Astrocyte of the hippocampus (primary cell): ENCODE measurements around the gene COA5.

Source experiments
- DNase-seq: peaks from one replicate; pipeline ENCODE4 v3.0.0; 2011; ENCODE audit warnings: low read depth, low spot score

COA5 gene

DNA sequence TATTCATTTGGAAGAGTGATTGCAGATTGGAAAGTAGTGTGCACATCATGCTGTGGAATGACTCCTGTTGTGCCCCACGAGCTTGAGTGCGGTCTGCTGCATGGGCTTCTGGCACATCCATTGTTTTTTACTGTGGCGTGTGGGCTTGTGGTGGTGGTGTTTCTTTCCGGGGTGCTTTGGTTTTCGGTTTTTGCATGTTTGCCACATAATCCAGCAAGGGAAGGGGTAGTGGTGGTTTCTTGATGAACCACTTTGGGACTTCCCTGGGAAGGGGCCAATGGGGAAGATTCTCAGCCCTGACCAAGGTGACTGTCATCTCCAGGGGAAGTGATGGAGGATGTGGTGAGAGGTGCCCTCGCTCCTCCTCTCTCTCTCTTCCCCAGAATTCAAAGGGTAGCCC, 57.0 kb downstream of the COA5 start:
- no peak for DNase-seq

DNA sequence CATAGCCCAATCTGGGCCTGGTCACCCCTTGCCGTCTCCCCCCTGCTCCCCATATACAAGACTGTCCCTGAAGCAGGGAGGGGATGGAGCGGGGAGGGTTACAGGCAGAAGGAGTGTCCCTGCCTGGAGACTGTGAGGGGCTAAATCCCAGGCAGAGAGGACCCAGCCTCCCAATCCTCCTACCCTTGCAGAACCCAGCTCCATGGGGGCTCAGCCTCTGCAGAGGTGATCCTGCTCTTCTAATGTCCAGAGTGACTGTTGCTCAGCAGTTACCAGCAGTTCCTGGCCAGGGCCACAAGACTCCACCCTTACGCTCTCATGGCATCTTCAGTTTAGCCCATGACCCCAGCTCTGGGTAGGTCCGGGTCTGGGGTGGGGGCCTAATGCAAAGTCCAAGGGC, 58.1 kb downstream of the COA5 start:
- no peak for DNase-seq
